Liver (tissue), 9 donors: ENCODE data around the gene ARHGEF7. TPM values are rescaled to one million over a fixed set of nuclear protein-coding genes. Genes with fewer than 3 reads are reported as not detected.
"Not testable (repeated sequence)": the region's sequence is repeated elsewhere in the genome, so short reads cannot be mapped to it uniquely, and the experiment has no call there.

Experiments used
- DNase-seq: peaks from one replicate; pipeline ENCODE4 v3.0.0-alpha.2; 2017; ENCODE audit warnings: low spot score
- H3K27ac ChIP-seq, 2 donors: one replicate each; pipeline ENCODE4 v1.7.0; 2013; ENCODE audit warnings: inconsistent platforms in 2 of 2, low read length in 2 of 2, control low read depth in 1 of 2, low read depth in 1 of 2, mild to moderate bottlenecking in 1 of 2
- H3K27me3 ChIP-seq, 4 donors: one replicate each; pipeline versions ENCODE4 v1.6.1 to v1.7.0; 2013; ENCODE audit warnings: low read length in 3 of 4, inconsistent platforms in 1 of 4, mild to moderate bottlenecking in 1 of 4, moderate library complexity in 1 of 4; ENCODE audit not compliant: control insufficient read depth in 4 of 4, insufficient read depth in 4 of 4
- H3K36me3 ChIP-seq, 4 donors: one replicate each; pipeline versions ENCODE4 v1.6.1 to v1.7.0; 2013; ENCODE audit warnings: low read length in 3 of 4, mild to moderate bottlenecking in 3 of 4, low read depth in 1 of 4, moderate library complexity in 1 of 4; ENCODE audit not compliant: control insufficient read depth in 4 of 4, insufficient read depth in 3 of 4
- H3K4me1 ChIP-seq, 4 donors: one replicate each; pipeline versions ENCODE4 v1.6.1 to v1.7.0; 2013; ENCODE audit warnings: low read length in 3 of 4, mild to moderate bottlenecking in 3 of 4, moderate library complexity in 1 of 4; ENCODE audit not compliant: control insufficient read depth in 4 of 4, insufficient read depth in 4 of 4
- H3K4me3 ChIP-seq, 3 donors: one replicate each; pipeline versions ENCODE4 v1.6.1 to v1.7.0; 2013; ENCODE audit warnings: low read length in 3 of 3, control low read depth in 1 of 3, low read depth in 1 of 3, mild to moderate bottlenecking in 1 of 3
- H3K9ac ChIP-seq, 2 donors: one replicate each; pipeline ENCODE4 v1.7.0; 2013; ENCODE audit warnings: low read length in 2 of 2, mild to moderate bottlenecking in 2 of 2, moderate library complexity in 2 of 2, control low read depth in 1 of 2, low read depth in 1 of 2
- H3K9me3 ChIP-seq, 4 donors: one replicate each; pipeline versions ENCODE4 v1.6.1 to v1.7.0; 2013; ENCODE audit warnings: low read length in 3 of 4; ENCODE audit not compliant: control insufficient read depth in 4 of 4
- ATF3 ChIP-seq: IDR thresholded peaks from 2 replicates; pipeline ENCODE4 v1.6.1; 2016; ENCODE audit warnings: antibody characterized with exemption
- GABPA ChIP-seq, 2 donors: IDR thresholded peaks in 1 of 2; conservative IDR thresholded peaks in 1 of 2; 2 replicates each; pipeline ENCODE4 v1.6.1; 2016; ENCODE audit warnings: antibody characterized with exemption in 2 of 2, mild to moderate bottlenecking in 1 of 2, moderate library complexity in 1 of 2
- HNF4A ChIP-seq, 2 donors: conservative IDR thresholded peaks; 2 replicates each; pipeline ENCODE4 v1.6.1; 2016; ENCODE audit warnings: antibody characterized with exemption in 2 of 2, mild to moderate bottlenecking in 2 of 2
- HNF4G ChIP-seq: IDR thresholded peaks from 2 replicates; pipeline ENCODE4 v1.6.1; 2016; ENCODE audit warnings: antibody characterized with exemption
- NR2F2 ChIP-seq: IDR thresholded peaks from 2 replicates; pipeline ENCODE4 v1.6.1; 2016; ENCODE audit warnings: antibody characterized with exemption
- RAD21 ChIP-seq, 2 donors: IDR thresholded peaks; 2 replicates each; pipeline ENCODE4 v1.6.1; 2016; ENCODE audit warnings: antibody characterized with exemption in 2 of 2, mild to moderate bottlenecking in 2 of 2
- RXRA ChIP-seq, 2 donors: IDR thresholded peaks; 2 replicates each; pipeline ENCODE4 v1.6.1; 2017 to 2018; ENCODE audit warnings: antibody characterized with exemption in 2 of 2, mild to moderate bottlenecking in 1 of 2
- SP1 ChIP-seq: IDR thresholded peaks from 2 replicates; pipeline ENCODE4 v1.6.1; 2018; ENCODE audit warnings: antibody characterized with exemption, mild to moderate bottlenecking
- YY1 ChIP-seq: IDR thresholded peaks from 2 replicates; pipeline ENCODE4 v1.6.1; 2016; ENCODE audit warnings: antibody characterized with exemption, mild to moderate bottlenecking
- WGBS: extraction: QIAGEN DNeasy Blood & Tissue Kit; methylation state at CpG from one replicate; pipeline ENCODE4 v1.1.7; 2013; 5-methylcytosine and 5-hydroxymethylcytosine counted together
- polyA plus RNA-seq, 2 donors: library from polyadenylated mRNA; stranded (reverse) in 1 of 2; unstranded in 1 of 2; fragments of 200-250 nt in 1 of 2; fragments of >200 nt in 1 of 2; fragmentation: Nextera tagmentation in 1 of 2; extraction: Ambion mirVana in 1 of 2; gene quantifications; one replicate each; pipeline versions ENCODE4 v1.2.1 to v1.2.3, GENCODE V29; 2013 to 2015
- total RNA-seq, 2 donors: library from RNA; depleted of rRNA; stranded (reverse); fragments of >200 nt; gene quantifications; one replicate each; pipeline ENCODE4 v1.2.3, GENCODE V29; 2014
- TF ChIP-seq, protein P1 (sequence below): fragments of 150-350 bp; IDR thresholded peaks from 2 replicates; pipeline ENCODE4 v1.5.1; 2017; ENCODE audit warnings: improper control_type of control experiment, low read depth, low read length; ENCODE audit not compliant: missing input control
- donor health status: healthy.
- donor health status: healthy.
- donor health status: healthy.
- donor health status: healthy.
- donor health status: healthy.

ARHGEF7 gene
- total and polyA plus RNA-seq, 4 donors: 10.3 to 37.5 (median 20.1) TPM

DNA sequence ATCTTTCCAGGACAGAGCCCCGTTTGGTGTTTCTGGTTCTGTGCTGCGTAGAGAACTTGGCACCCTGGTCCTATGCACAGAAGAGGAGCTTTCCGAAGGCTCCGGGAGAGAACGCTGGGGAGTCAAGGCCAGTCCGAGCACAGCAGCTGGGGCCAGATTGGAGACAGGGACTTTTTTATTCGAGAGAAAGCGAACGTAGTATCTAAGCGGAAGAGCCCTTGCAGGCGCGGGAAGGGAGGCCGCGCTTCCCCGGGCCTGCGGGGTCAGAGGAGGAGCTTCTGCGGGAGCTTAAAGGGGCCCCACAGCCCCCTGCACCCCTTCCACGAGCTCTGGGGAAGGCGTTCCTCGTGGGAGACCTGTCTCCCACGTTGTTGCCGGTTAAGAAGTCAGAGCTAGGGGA is 48.6 kb upstream of the ARHGEF7 start:
- DNase-seq: no peak
- 48% methylated on average over 22 of the region's 22 CpGs for WGBS
- no peak overlapping the region for H3K27ac ChIP-seq
- no peaks in the 10 kb centered on the region for H3K27me3 ChIP-seq
- no peak overlapping the region for H3K9ac ChIP-seq
- no peaks in the 10 kb centered on the region for H3K36me3 ChIP-seq
- peak overlapping the region in 1 of 3 donors; percentile 27 for H3K4me3 ChIP-seq
- peaks cover 2 to 6% (median 3%) of the 10 kb centered on the region in 4 donors for H3K4me1 ChIP-seq
- no peaks in the 10 kb centered on the region for H3K9me3 ChIP-seq
- no peak for TF ChIP-seq YY1
- TF ChIP-seq GABPA (IDR thresholded peaks at IDR 0.05 in 1 of 2, conservative IDR thresholded peaks at IDR 0.05 in 1 of 2): no peak
- peak; percentile 45 for TF ChIP-seq NR2F2

- no peak for TF ChIP-seq GABPA (IDR thresholded peaks at IDR 0.05 in 1 of 2, conservative IDR thresholded peaks at IDR 0.05 in 1 of 2)
- no peak for TF ChIP-seq SP1
- no peak for TF ChIP-seq ATF3
- Histone ChIP-seq H3K9me3 (no peaks in the 10 kb centered on the region), H3K36me3 (no peaks in the 10 kb centered on the region), H3K4me1 (peaks cover 2 to 6% (median 3%) of the 10 kb centered on the region in 4 donors), H3K4me3 (no peak overlapping the region), H3K9ac (peak overlapping the region in 1 of 2 donors; percentile 53), H3K27ac (peak overlapping the region in 1 of 2 donors; percentile 89), H3K27me3 (no peaks in the 10 kb centered on the region)
- no peak for DNase-seq
- 12% methylated on average over 2 of the region's 2 CpGs for WGBS
These were observed 47.1 kb upstream of the ARHGEF7 start for GRCh38 chr13:111068009-111068350.

- peak; percentile 55 for TF ChIP-seq SP1
- peak; percentile 60 to 74 for TF ChIP-seq RAD21 (IDR thresholded peaks at IDR 0.05)
- TF ChIP-seq RXRA (IDR thresholded peaks at IDR 0.05): peak in 1 of 2 donors; percentile 39
- TF ChIP-seq, protein P1, sequence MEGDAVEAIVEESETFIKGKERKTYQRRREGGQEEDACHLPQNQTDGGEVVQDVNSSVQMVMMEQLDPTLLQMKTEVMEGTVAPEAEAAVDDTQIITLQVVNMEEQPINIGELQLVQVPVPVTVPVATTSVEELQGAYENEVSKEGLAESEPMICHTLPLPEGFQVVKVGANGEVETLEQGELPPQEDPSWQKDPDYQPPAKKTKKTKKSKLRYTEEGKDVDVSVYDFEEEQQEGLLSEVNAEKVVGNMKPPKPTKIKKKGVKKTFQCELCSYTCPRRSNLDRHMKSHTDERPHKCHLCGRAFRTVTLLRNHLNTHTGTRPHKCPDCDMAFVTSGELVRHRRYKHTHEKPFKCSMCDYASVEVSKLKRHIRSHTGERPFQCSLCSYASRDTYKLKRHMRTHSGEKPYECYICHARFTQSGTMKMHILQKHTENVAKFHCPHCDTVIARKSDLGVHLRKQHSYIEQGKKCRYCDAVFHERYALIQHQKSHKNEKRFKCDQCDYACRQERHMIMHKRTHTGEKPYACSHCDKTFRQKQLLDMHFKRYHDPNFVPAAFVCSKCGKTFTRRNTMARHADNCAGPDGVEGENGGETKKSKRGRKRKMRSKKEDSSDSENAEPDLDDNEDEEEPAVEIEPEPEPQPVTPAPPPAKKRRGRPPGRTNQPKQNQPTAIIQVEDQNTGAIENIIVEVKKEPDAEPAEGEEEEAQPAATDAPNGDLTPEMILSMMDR: peak; percentile 34
- TF ChIP-seq HNF4G: peak; percentile 49
- peak; percentile 81 to 86 for TF ChIP-seq HNF4A (conservative IDR thresholded peaks at IDR 0.05)
- not testable (repeated sequence) for H3K27ac ChIP-seq, H3K9me3 ChIP-seq, H3K9ac ChIP-seq, DNase-seq, H3K4me3 ChIP-seq, H3K4me1 ChIP-seq, H3K36me3 ChIP-seq, H3K27me3 ChIP-seq
- 36% methylated on average over 4 of the region's 4 CpGs for WGBS
These were observed 44.0 kb upstream of the ARHGEF7 start for GRCh38 chr13:111071120-111071519.

DNA sequence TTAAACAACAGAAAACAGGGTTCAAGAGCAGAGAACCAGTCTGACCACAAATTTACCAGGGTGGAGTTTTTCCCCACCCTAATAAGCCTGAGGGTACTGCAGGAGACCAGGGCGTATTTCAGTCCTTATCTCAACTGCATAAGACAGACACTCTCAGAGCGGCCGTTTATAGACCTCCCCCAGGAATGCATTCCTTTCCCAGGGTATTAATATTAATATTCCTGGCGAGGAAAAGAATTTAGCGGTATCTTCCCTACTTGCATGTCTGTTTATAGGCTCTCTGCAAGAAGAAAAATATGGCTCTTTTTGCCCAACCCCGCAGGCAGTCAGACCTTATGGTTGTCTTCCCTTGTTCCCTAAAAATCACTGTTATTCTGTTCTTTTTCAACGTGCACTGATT is 43.6 kb upstream of the ARHGEF7 start:
- H3K4me1 ChIP-seq: not testable (repeated sequence)

More for the DNA sequence above, 43.6 kb upstream of the ARHGEF7 start:
- not testable (repeated sequence) for H3K4me3 ChIP-seq, H3K9ac ChIP-seq, DNase-seq, H3K36me3 ChIP-seq, H3K27ac ChIP-seq, H3K27me3 ChIP-seq, H3K9me3 ChIP-seq
- WGBS: 82% methylated on average over 7 of the region's 7 CpGs
